ENCODE data around the gene BAHCC1. TPM values are rescaled to one million over a fixed set of nuclear protein-coding genes. Genes with fewer than 3 reads are reported as not detected.

BAHCC1 gene
- total RNA-seq: 10 to 100 TPM; 12.5 to 26.3 TPM

DNA sequence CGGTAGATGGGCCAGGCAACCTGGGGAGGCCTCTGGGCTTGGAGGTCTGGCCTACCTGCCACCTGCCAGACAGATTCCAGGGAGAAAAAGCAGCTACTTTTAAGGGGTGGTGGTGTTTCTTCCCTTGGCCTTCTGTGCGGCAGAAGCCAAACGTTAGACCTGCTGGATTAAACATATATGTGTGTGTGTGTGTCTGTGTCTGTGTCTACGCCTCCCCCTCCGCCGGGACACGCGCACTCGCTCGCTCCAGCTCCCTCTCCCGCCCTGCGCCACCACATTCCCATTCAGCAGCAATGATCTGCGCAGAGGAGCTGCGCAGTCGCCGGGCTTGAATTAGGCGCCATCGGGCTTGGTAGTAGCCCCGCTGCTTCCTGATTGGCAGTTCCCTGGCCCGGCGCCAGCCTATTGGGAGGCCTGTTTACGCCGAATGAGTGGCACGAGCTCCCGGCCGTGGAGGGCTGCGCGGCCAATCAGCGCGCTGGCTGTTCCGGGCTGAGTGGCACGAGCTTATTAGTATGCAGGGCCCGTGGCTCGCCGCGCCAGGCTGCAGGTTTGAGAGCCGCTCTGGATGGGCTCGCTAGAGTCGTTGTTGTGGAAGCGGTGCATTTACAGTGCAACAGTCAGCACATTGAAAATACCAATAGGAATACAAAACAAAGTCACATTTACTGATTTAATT is at the start of gene BAHCC1:
BAHCC1 (plus strand) TSS at position 537 of the 679 bp plus-strand sequence. CDS start 4,283 bp downstream, outside the sequence.
- Histone ChIP-seq H3K9me3 (no peaks in the 10 kb centered on the region), H3K36me3 (no peaks in the 10 kb centered on the region), H3K27me3 (no peaks in the 10 kb centered on the region), H3K4me1 (peaks cover 16% of the 10 kb centered on the region), H3K4me3 (peak within 1 kb of the TSS; percentile 47), H3K27ac (peak within 1 kb of the TSS; percentile 76), H3K9ac (ENCODE audit: low read depth in 2 of 2, low read length in 2 of 2) (peak within 1 kb of the TSS; percentile 86 to 93)
- TF ChIP-seq, protein P1, sequence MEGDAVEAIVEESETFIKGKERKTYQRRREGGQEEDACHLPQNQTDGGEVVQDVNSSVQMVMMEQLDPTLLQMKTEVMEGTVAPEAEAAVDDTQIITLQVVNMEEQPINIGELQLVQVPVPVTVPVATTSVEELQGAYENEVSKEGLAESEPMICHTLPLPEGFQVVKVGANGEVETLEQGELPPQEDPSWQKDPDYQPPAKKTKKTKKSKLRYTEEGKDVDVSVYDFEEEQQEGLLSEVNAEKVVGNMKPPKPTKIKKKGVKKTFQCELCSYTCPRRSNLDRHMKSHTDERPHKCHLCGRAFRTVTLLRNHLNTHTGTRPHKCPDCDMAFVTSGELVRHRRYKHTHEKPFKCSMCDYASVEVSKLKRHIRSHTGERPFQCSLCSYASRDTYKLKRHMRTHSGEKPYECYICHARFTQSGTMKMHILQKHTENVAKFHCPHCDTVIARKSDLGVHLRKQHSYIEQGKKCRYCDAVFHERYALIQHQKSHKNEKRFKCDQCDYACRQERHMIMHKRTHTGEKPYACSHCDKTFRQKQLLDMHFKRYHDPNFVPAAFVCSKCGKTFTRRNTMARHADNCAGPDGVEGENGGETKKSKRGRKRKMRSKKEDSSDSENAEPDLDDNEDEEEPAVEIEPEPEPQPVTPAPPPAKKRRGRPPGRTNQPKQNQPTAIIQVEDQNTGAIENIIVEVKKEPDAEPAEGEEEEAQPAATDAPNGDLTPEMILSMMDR (IDR thresholded peaks at IDR 0.05): no peak
- DNase-seq: peak; percentile 100
- intact Hi-C loops (cut with DNase I): no loop called here

DNA sequence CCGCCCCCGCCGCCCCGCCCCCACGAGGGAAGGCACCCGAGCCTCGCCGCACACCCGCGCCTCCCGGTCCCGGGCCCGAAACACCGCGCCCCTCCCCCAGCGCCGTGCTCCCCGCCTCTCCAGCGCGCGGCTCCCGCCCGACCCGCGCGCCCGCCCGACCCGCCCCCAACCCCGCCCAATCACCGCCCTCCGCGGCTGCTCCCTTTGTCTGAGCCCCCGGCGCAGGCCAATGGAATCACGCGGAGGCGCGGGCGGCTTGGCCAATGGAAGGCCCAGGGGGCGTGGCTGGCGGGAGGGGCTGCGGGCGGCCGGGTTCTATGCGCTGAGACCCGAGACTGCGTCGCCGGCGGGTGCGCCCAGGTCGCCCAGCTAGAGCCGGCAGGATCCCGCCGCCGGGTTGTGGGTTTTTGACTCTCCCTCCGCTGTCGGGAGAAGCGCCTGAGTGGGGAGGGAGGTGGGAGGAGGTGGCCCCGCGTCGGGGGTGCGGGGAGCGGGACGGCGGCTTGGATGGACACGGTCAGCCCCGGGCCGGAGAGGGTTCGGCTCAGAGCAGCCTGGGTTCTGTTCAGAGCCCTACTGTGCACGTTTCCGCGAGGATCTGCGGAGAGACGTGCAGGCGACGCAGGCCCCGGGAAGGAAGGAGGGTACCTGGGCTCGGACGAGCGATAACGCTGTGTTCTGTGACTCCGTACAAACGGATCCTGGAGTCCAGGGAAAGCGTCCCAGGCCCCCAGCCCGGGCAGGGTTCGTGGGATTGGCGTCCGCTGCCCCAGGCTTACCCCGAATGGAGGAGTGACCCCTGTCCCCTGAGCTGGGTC is 49.0 kb upstream of the BAHCC1 start:
- no peaks in the 10 kb centered on the region for H3K9me3 ChIP-seq
- H3K27me3 ChIP-seq: peaks cover 1% of the 10 kb centered on the region
- H3K4me3 ChIP-seq: peak overlapping the region; percentile 38
- peaks cover 7% of the 10 kb centered on the region for H3K4me1 ChIP-seq
- H3K27ac ChIP-seq: peak overlapping the region; percentile 74
- TF ChIP-seq, protein P1 (IDR thresholded peaks at IDR 0.05): no peak
- intact Hi-C loops (cut with DNase I): no loop called here
- H3K36me3 ChIP-seq: no peaks in the 10 kb centered on the region
- H3K9ac ChIP-seq (ENCODE audit: low read depth in 2 of 2, low read length in 2 of 2): peak overlapping the region; percentile 76 to 78
- DNase-seq: peak; percentile 99

DNA sequence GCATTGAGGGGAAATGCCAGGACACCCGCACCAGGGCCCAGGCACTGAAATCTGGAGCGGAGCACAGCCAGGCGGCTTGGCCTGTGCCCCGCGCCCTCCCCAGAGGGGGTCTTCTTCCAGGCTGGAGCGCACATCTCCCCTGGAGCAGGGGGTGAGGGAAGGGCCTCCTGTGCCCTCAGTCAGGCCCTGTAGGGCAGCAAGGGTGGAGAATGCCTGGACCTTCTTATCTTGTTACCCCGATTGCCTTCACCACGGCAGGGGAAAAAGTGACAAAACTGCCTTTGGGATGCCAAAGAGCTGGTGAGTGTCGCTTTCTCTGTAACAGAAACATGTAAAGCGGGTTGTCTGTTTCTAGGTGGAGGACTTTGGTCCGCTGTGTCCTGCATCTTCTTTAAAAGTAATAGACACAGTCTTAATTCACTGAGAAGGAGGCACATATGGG is 48.3 kb upstream of the BAHCC1 start:
- H3K4me3 ChIP-seq: peak overlapping the region; percentile 38
- H3K4me1 ChIP-seq: peaks cover 7% of the 10 kb centered on the region

DNA sequence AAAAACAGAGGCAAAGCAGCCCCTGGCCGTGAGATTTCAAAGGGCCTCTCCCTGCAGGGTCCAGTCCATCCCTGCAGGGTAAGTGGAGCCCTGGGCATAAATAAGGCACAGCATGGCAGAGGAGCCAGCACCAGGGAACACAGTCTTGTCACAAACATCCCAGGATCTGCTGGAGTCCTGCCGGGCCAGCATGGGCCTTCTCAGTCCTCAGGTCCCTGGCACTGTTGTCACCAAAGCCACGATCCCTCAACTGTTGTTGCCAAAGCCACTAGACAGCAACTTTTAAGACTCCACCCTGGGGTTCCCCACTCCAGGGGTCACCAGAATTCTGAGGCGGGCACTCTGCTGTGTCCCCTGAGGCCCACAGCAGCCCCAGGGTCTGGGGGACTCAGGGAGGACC is 47.8 kb upstream of the BAHCC1 start:
- Histone ChIP-seq H3K36me3 (no peaks in the 10 kb centered on the region), H3K4me1 (peaks cover 7% of the 10 kb centered on the region), H3K27me3 (no peaks in the 10 kb centered on the region), H3K9me3 (no peaks in the 10 kb centered on the region), H3K9ac (ENCODE audit: low read depth in 2 of 2, low read length in 2 of 2) (no peak overlapping the region), H3K4me3 (no peak overlapping the region), H3K27ac (no peak overlapping the region)
- intact Hi-C loops (cut with DNase I): no loop called here
- TF ChIP-seq, protein P1 (IDR thresholded peaks at IDR 0.05): no peak
- no peak for DNase-seq

More for the DNA sequence above, 48.3 kb upstream of the BAHCC1 start:
- intact Hi-C loops (cut with DNase I): no loop called here
- peak; percentile 31 for DNase-seq
- Histone ChIP-seq H3K9ac (ENCODE audit: low read depth in 2 of 2, low read length in 2 of 2) (peak overlapping the region; percentile 76 to 78), H3K9me3 (no peaks in the 10 kb centered on the region), H3K36me3 (no peaks in the 10 kb centered on the region), H3K27me3 (no peaks in the 10 kb centered on the region), H3K27ac (no peak overlapping the region)
- TF ChIP-seq, protein P1 (IDR thresholded peaks at IDR 0.05): no peak

DNA sequence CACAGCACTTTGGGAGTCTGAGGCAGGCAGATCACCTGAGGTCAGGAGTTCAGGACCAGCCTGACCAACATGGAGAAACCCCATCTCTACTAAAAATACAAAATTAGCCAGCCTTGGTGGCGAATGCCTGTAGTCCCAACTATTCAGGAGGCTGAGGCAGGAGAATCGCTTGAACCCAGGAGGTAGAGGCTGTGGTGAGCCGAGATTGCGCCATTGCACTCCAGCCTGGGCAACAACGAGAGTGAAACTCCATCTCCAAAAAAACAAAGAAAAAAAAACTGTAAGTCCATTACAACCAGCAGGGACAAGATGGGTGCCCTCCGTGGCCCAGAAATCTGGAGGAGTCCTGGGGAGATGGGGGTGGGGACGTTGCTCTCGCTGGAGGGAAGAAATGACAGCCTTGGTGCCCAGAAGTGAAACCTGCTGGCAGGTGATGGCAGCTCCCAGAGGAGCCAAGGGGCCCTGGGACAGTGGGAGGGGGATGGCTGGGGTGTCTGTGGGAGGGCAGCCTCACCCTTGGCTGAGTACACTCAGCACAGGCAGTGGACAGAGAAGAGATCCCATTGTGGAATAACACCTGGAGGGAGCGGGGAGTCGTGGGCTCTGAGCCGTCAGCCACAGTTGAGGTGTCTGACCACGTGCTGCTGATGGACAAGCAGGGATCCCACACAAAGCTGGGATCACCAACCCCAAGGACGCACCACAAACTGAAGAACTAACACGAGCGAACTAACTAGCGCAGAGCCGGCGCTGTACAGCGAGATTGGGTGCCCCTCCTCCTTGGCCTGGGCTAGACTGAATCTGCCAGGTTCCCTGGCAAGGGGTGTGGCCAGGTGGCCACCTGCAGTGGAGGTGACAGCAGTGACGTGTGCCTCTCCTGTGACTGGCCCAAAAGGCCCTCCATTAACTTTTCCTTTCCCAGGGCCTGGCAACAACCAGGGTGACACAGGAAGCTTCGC is 46.9 kb upstream of the BAHCC1 start:
- intact Hi-C loops (cut with DNase I): no loop called here
- no peaks in the 10 kb centered on the region for H3K9me3 ChIP-seq
- H3K9ac ChIP-seq (ENCODE audit: low read depth in 2 of 2, low read length in 2 of 2): peak overlapping the region in 1 of 2 donors; percentile 47
- TF ChIP-seq, protein P1 (IDR thresholded peaks at IDR 0.05): no peak
- no peaks in the 10 kb centered on the region for H3K36me3 ChIP-seq
- peaks cover 7% of the 10 kb centered on the region for H3K4me1 ChIP-seq
- peak; percentile 82 for DNase-seq
- H3K27me3 ChIP-seq: no peaks in the 10 kb centered on the region
- no peak overlapping the region for H3K27ac ChIP-seq
- no peak overlapping the region for H3K4me3 ChIP-seq

Data from colonic mucosa (tissue), 4 donors.